AG09309 (cell line): ENCODE data around the gene RNASE12.
"Not testable (repeated sequence)": the region's sequence is repeated elsewhere in the genome, so short reads cannot be mapped to it uniquely, and the experiment has no call there.

Source experiments
- DNase-seq: peaks from one replicate; pipeline ENCODE4 v3.0.0-alpha.2; 2010; ENCODE audit warnings: low read depth
- H3K4me3 ChIP-seq: 2 replicates; pipeline ENCODE4 v1.5.1; 2011; ENCODE audit warnings: mild to moderate bottlenecking, low read depth, low read length, moderate library complexity; ENCODE audit not compliant: control insufficient read depth
- TF ChIP-seq, protein P1 (sequence below): IDR thresholded peaks from 2 replicates; pipeline ENCODE4 v1.5.1; 2011; ENCODE audit warnings: mild to moderate bottlenecking, low read depth, low read length, inconsistent platforms; ENCODE audit not compliant: insufficient read depth, control insufficient read depth; ENCODE audit errors: missing control alignments

RNASE12 gene

DNA sequence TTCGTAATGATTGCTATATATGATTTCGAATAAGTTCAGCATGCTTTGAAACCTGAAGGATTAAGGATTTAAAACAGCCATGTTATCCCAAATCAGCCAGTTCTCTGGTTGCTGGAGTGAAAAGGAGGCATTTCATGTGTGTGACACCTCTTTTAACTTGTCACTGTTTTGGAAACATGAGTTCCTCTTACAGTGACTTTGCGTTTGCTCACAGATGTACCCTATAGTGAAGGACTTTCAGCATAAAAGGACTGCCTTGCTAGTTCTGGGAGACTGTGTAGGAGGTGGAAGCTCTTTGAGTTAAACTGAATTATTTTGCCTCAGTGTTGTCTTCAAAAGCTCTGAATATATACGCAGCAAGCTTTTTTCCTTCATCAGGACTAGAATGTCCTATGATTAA lies 10.9 kb downstream of the RNASE12 start:
- TF ChIP-seq, protein P1, sequence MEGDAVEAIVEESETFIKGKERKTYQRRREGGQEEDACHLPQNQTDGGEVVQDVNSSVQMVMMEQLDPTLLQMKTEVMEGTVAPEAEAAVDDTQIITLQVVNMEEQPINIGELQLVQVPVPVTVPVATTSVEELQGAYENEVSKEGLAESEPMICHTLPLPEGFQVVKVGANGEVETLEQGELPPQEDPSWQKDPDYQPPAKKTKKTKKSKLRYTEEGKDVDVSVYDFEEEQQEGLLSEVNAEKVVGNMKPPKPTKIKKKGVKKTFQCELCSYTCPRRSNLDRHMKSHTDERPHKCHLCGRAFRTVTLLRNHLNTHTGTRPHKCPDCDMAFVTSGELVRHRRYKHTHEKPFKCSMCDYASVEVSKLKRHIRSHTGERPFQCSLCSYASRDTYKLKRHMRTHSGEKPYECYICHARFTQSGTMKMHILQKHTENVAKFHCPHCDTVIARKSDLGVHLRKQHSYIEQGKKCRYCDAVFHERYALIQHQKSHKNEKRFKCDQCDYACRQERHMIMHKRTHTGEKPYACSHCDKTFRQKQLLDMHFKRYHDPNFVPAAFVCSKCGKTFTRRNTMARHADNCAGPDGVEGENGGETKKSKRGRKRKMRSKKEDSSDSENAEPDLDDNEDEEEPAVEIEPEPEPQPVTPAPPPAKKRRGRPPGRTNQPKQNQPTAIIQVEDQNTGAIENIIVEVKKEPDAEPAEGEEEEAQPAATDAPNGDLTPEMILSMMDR: no peak
- DNase-seq: no peak
- H3K4me3 ChIP-seq: no peak overlapping the region

DNA sequence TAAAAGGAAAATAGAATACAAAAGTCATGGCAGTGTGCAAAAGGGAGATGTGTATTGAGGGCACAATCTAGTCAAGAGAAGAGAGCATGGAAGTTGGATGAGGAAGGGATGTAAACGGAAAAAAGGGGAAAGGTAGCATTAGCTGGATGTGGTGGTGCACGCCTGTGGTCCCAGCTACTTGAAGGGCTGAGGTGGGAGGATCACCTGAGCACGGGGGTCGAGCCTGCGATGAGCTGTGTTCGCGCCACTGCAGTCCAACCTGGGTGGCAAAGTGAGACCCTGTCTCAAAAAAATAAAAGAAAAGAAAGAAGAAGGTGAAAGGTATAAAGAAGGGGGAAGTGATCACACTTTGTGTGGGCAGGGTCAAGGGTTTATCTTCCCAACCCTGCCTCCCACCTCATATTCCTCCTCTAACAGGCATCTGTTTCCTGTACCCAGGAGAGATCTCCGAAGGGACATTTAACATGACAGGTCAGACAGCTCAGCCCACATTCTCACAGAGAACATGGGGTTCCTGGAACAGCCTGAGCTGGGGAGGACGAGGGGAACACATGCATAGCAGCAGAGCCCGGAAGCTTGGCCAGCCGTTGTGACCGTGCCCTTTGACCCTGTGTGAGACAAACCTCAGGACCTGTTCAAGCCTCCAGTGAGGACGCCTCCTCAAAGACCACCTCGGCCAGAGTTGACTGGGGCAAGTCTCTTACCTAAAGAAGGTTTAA lies 12.2 kb downstream of the RNASE12 start:
- TF ChIP-seq, protein P1: no peak
- DNase-seq: no peak

DNA sequence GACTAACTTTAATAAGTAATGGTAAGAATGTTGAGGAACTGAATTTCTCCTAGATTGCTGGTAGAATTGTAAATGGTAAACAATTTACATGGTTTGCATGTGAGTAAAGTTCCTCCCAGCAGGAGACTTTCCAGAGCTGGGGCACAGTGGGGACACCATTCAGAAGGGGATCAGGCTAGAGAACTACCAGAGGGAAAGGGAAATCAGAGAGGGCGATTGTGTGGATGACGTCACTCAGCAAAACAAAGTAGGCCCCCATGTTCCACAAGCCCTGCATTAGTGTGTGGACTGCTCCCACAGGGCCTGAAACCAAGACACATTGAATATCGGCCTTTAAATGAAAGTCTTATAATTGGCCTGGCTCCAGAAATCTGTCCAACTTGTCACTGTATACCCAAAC lies 12.9 kb downstream of the RNASE12 start:
- TF ChIP-seq, protein P1: no peak
- no peak for DNase-seq
- no peak overlapping the region for H3K4me3 ChIP-seq

More for the DNA sequence above, 12.2 kb downstream of the RNASE12 start:
- no peak overlapping the region for H3K4me3 ChIP-seq

DNA sequence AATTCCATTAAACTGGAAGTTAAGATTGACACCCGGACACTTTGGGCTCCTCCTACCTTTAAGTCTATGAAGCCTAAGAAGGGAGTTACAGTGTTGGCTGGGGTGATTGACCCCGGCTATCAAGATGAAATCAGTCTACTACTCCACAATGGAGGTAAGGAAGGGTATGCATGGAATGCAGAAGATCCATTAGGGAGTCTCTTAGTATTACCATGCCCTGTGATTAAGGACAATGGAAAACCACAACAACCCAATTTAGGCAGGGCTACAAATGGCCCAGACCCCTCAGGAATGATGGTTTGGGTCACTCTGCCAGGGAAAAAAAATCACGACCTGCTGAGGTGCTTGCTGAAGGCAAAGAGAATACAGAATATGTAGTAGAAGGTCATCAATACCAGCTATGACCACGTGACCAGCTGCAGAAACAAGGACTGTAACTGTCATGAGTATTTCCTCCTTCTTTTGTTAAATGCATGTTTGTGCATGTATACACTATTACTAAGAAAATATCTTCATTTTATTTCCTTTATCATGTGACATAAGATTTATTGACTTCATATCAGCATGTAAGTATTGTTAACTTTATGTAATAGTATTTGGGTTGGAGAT lies 18.7 kb downstream of the RNASE12 start:
- H3K4me3 ChIP-seq, DNase-seq: not testable (repeated sequence)

DNA sequence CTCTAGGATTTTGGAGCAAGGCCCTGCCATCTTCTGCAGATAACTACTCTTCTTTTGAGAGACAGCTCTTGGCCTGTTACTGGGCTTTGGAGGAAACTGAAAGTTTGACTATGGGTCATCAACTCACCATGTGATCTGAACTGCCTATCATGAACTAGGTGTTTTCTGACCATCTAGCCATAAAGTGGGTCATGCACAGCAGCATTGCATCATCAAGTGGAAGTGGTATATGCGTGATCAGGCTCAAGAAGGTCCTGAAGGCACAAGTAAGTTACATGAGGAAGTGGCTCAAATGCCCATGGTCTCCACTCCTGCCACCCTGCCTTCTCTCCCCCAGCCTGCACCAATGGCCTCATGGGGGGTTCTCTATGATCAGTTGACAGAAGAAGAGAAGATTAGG lies 20.5 kb downstream of the RNASE12 start:
- H3K4me3 ChIP-seq, DNase-seq: not testable (repeated sequence)

DNA sequence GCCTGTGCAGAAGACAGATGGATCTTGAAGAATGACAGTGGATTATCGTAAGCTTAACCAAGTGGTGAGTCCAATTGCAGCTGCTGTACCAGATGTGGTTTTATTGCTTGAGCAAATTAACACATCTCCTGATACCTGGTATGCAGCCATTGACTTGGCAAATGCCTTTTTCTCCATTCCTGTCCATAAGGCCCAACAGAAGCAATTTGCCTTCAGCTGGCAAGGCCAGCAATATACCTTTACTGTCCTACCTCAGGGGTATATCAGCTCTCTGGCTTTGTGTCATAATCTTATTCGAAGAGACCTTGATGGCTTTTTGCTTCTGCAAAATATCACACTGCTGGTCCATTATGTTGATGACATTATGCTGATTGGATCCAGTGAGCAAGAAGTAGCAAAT lies 21.3 kb downstream of the RNASE12 start:
- DNase-seq, H3K4me3 ChIP-seq: not testable (repeated sequence)

DNA sequence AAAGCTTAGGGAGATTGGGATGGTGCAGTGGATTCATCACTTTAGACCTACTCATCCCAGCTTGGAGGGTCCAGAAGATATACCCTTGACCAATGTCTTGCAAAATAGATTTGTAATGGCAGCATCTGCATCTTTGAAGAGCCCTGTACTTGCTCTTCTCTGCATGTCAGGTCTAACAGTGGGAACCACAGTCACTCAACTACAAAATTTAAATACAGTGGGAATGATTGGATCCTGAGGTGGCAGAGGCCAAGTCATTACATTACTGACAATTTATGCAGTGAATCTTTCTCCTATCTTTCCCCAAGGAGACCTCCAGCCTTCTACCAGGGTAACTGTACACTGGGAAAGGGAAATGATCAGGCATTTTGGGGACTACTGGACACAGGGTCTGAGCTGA lies 22.1 kb downstream of the RNASE12 start:
- no peak for DNase-seq
- H3K4me3 ChIP-seq: no peak overlapping the region
- TF ChIP-seq, protein P1: no peak

DNA sequence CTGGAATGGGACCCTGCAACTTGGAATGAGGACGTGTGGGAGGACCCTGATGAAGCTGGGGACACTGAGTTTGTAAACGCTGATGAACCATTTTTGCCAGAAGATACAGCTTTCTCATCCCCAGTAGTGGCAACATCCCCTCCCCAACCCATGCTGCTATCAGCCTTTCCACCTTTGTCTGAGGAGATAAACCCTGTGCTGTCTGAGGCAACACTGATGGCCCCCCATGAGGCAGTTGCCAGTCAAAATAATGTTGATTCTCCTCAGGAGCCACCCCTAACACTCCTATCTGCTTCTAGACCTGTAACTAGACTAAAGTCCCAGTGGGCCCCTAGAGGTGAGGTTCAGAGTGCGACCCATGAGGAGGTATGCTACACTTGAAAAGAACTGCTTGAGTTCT lies 22.8 kb downstream of the RNASE12 start:
- DNase-seq: no peak
- H3K4me3 ChIP-seq: no peak overlapping the region
- TF ChIP-seq, protein P1: no peak

DNA sequence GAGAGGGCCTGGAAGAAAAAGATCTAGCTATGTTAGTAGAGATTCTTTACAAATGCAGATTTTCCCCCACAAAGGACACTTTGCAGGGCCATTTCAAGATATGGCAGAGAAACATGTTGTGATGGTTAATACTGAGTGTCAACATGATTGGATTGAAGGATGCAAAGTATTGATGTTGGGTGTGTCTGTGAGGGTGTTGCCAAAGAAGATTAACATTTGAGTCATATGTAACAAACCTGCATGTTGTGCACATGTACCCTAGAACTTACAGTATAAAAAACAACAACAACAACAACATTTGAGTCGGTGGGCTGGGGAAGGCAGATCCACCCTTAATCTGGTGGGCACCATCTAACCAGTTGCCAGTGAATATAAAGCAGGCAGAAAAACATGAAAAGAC lies 24.0 kb downstream of the RNASE12 start:
- H3K4me3 ChIP-seq, DNase-seq: not testable (repeated sequence)
